B cell (primary cell): ENCODE data around the gene DNAJC1. TPM values are rescaled to one million over a fixed set of nuclear protein-coding genes. Genes with fewer than 3 reads are reported as not detected.

Source experiments
- ATAC-seq: fragments of 200-7000 bp; cut with Tn5 transposase; one replicate; pipeline ENCODE4 v1.10.0; 2021; ENCODE audit warnings: low read depth, mild to moderate bottlenecking, moderate number of reproducible peaks, moderate library complexity
- CTCF ChIA-PET: fragments of 350-600 bp; sonication (Branson Sonifier 250); formaldehyde crosslinking; loops from one replicate; lab custom pipeline; 2021; ENCODE audit warnings: antibody characterized with exemption, inconsistent platforms; lab: Charles Lee
- POLR2A ChIA-PET: fragments of 350-600 bp; sonication (Branson Sonifier 250); formaldehyde crosslinking; loops from one replicate; lab custom pipeline; 2021; ENCODE audit warnings: antibody characterized with exemption; lab: Charles Lee
- DNase-seq: peaks from one replicate; pipeline ENCODE4 v3.0.0; 2013
- H2AFZ ChIP-seq: 2 replicates; pipeline ENCODE4 v1.6.1; 2012; ENCODE audit warnings: mild to moderate bottlenecking, low read depth, low read length; ENCODE audit not compliant: insufficient read depth, poor library complexity, severe bottlenecking
- H3K27ac ChIP-seq, 2 donors: 1 replicate in 1 of 2; 2 replicates in 1 of 2; pipeline ENCODE4 v1.5.1; 2012 to 2013; ENCODE audit warnings: low read length in 2 of 2, mild to moderate bottlenecking in 2 of 2, moderate library complexity in 1 of 2
- H3K27me3 ChIP-seq, 4 experiments: fragments of 200-600 bp in 1 of 4; sonication (generic) in 1 of 4; replicated peaks in 1 of 4; 1 replicate in 2 of 4; 2 replicates in 2 of 4; pipeline versions ENCODE4 v1.6.1 to v1.7.0; 2013 to 2016; ENCODE audit warnings: low read length in 3 of 4, mild to moderate bottlenecking in 2 of 4, mixed read lengths in 1 of 4, moderate library complexity in 1 of 4; ENCODE audit not compliant: insufficient read depth in 4 of 4, control insufficient read depth in 3 of 4; ENCODE audit errors: control extremely low read depth in 1 of 4
- H3K36me3 ChIP-seq, 2 experiments: replicated peaks in 1 of 2; 1 replicate in 1 of 2; 2 replicates in 1 of 2; pipeline versions ENCODE4 v1.6.1 to v1.7.1; 2013; ENCODE audit warnings: low read length in 1 of 2; ENCODE audit not compliant: insufficient read depth in 2 of 2, control insufficient read depth in 1 of 2; ENCODE audit errors: control extremely low read depth in 1 of 2, extremely low read depth in 1 of 2
- H3K4me1 ChIP-seq, 2 donors: fragments of 200-600 bp in 1 of 2; sonication (generic) in 1 of 2; 1 replicate in 1 of 2; 2 replicates in 1 of 2; pipeline versions ENCODE4 v1.5.1 to v1.6.1; 2013 to 2017; ENCODE audit warnings: low read length in 2 of 2; ENCODE audit not compliant: control insufficient read depth in 2 of 2, insufficient read depth in 2 of 2
- H3K4me2 ChIP-seq: replicated peaks from 2 replicates; pipeline ENCODE3; 2012; ENCODE audit warnings: mild to moderate bottlenecking, low read depth, low read length; ENCODE audit not compliant: poor library complexity, severe bottlenecking
- H3K4me3 ChIP-seq, 5 experiments: fragments of 200-600 bp in 1 of 5; sonication (generic) in 1 of 5; 1 replicate in 3 of 5; 2 replicates in 2 of 5; pipeline versions ENCODE4 v1.5.1 to v1.7.0; 2011 to 2016; ENCODE audit warnings: low read length in 4 of 5, mild to moderate bottlenecking in 4 of 5, low read depth in 2 of 5, control low read depth in 1 of 5, moderate library complexity in 1 of 5; ENCODE audit not compliant: insufficient read depth in 1 of 5; ENCODE audit errors: control extremely low read depth in 1 of 5, extremely low read depth in 1 of 5
- H3K79me2 ChIP-seq: fragments of 200-600 bp; sonication (generic); one replicate; pipeline ENCODE4 v1.6.0; 2016; ENCODE audit warnings: low read length; ENCODE audit not compliant: control insufficient read depth, insufficient read depth
- H3K9ac ChIP-seq: fragments of 200-600 bp; sonication (generic); 2 replicates; pipeline ENCODE4 v1.6.1; 2017; ENCODE audit warnings: mild to moderate bottlenecking, low read length, moderate library complexity
- H3K9me3 ChIP-seq, 3 donors: one replicate each; pipeline versions ENCODE4 v1.6.1 to v1.7.1; 2013; ENCODE audit warnings: low read length in 2 of 3; ENCODE audit not compliant: control insufficient read depth in 2 of 3, insufficient read depth in 1 of 3; ENCODE audit errors: control extremely low read depth in 1 of 3
- H4K20me1 ChIP-seq: 2 replicates; pipeline ENCODE4 v1.6.0; 2012; ENCODE audit warnings: mild to moderate bottlenecking, low read length; ENCODE audit not compliant: insufficient read depth, control insufficient read depth, poor library complexity, severe bottlenecking
- H3K27ac Mint-ChIP-seq: one replicate; pipeline ENCODE4 v1.8.0; 2021; ENCODE audit warnings: mixed read lengths
- H3K27me3 Mint-ChIP-seq: one replicate; pipeline ENCODE4 v1.8.0; 2021; ENCODE audit warnings: mixed read lengths
- H3K4me1 Mint-ChIP-seq: one replicate; pipeline ENCODE4 v1.8.0; 2021; ENCODE audit warnings: mixed read lengths
- H3K4me3 Mint-ChIP-seq: one replicate; pipeline ENCODE4 v1.8.0; 2021; ENCODE audit warnings: mixed read lengths
- H3K9me3 Mint-ChIP-seq: one replicate; pipeline ENCODE4 v1.8.0; 2022; ENCODE audit warnings: mixed read lengths; ENCODE audit not compliant: insufficient read depth
- CTCF ChIP-seq: fragments of 200-600 bp; IDR thresholded peaks from one replicate; pipeline ENCODE4 v1.8.0; 2022; ENCODE audit warnings: antibody characterized with exemption, mild to moderate bottlenecking
- EZH2 ChIP-seq: IDR thresholded peaks from 2 replicates; pipeline ENCODE4 v1.6.1; 2012; ENCODE audit warnings: borderline replicate concordance, low read depth, mild to moderate bottlenecking, moderate library complexity, low read length; ENCODE audit not compliant: insufficient read depth, poor library complexity, severe bottlenecking
- WGBS: methylation state at CpG from one replicate; pipeline ENCODE4 v1.1.5; 2013; ENCODE audit warnings: missing lambda C conversion rate; ENCODE audit not compliant: insufficient coverage; 5-methylcytosine and 5-hydroxymethylcytosine counted together
- intact Hi-C: fragments of 100-400 bp; cut with micrococcal nuclease; formaldehyde crosslinking; loops from one replicate; pipeline ENCODE4 v1.10.0; 2022
- polyA plus RNA-seq: library from polyadenylated mRNA; depleted of rRNA; stranded (reverse); fragments of >200 nt; gene quantifications from 2 replicates; pipeline ENCODE4 v1.2.3, GENCODE V29; 2012
- total RNA-seq, 2 donors: library from RNA; stranded (reverse); fragments of 120-200 nt in 1 of 2; gene quantifications; 1 replicate in 1 of 2; 2 replicates in 1 of 2; pipeline versions ENCODE4 v1.2.3 to v1.2.4, GENCODE V29; 2013 to 2022

DNAJC1 gene
- total and polyA plus RNA-seq, 2 donors (not counting 1 experiment from before 2014, with no cell fraction given), result 9.4 to 15.4 TPM

- no peak overlapping the region for H3K27ac Mint-ChIP-seq
- ChIA-PET POLR2A (no interaction called here), CTCF (interaction anchor here (1.2 kb wide), 1 partner anchor 35 kb away, joined by 4 read pairs; no protein-coding TSS in a partner anchor)
- peaks cover 33% of the 10 kb centered on the region for H3K79me2 ChIP-seq
- peaks cover 0 to 4% (median 1%) of the 10 kb centered on the region in 3 donors for H3K9me3 ChIP-seq
- H3K4me3 ChIP-seq, result no peak overlapping the region
- H3K27me3 Mint-ChIP-seq, result no peaks in the 10 kb centered on the region
- H3K27ac ChIP-seq, result no peak overlapping the region
- H4K20me1 ChIP-seq, result no peaks in the 10 kb centered on the region
- no peak overlapping the region for H3K4me2 ChIP-seq
- H3K4me3 Mint-ChIP-seq, result no peak overlapping the region
- H3K9me3 Mint-ChIP-seq, result no peaks in the 10 kb centered on the region
- no CpG with 5 or more reads among the region's 3 CpGs for WGBS
- H3K36me3 ChIP-seq, result no peaks in the 10 kb centered on the region
- DNase-seq, result no peak
- no peaks in the 10 kb centered on the region for H3K27me3 ChIP-seq
- TF ChIP-seq CTCF (no peak), EZH2 (no peak)
- peaks cover 2% of the 10 kb centered on the region for H3K4me1 Mint-ChIP-seq
- H3K9ac ChIP-seq, result no peak overlapping the region
- H2AFZ ChIP-seq, result no peak overlapping the region
- no peak for ATAC-seq
- intact Hi-C loops, result no loop called here
- no peaks in the 10 kb centered on the region for H3K4me1 ChIP-seq
Observed at GRCh38 chr10:21981118-21981517, 22.4 kb downstream of the DNAJC1 start.

- no peak overlapping the region for H3K27ac ChIP-seq
- Mint-ChIP-seq H3K9me3 (no peaks in the 10 kb centered on the region), H3K27ac (no peak overlapping the region), H3K4me1 (peaks cover 2% of the 10 kb centered on the region), H3K4me3 (no peak overlapping the region), H3K27me3 (no peaks in the 10 kb centered on the region)
- no peak overlapping the region for H3K4me3 ChIP-seq
- H3K4me1 ChIP-seq, result no peaks in the 10 kb centered on the region
- H3K4me2 ChIP-seq, result no peak overlapping the region
- DNase-seq (no peak), ATAC-seq (no peak)
- intact Hi-C loops, result no loop called here
- no peaks in the 10 kb centered on the region for H4K20me1 ChIP-seq
- peaks cover 33% of the 10 kb centered on the region for H3K79me2 ChIP-seq
- no peak overlapping the region for H2AFZ ChIP-seq
- TF ChIP-seq EZH2 (no peak), CTCF (no peak)
- no peaks in the 10 kb centered on the region for H3K27me3 ChIP-seq
- H3K9me3 ChIP-seq, result peaks cover 0 to under 1% (median 0%) of the 10 kb centered on the region in 3 donors
- CTCF ChIA-PET, result interaction anchor here (0.6 to 2.0 kb wide), 2 partner anchors 8 to 278 kb away, joined by 3 to 6 read pairs; no protein-coding TSS in a partner anchor
- H3K36me3 ChIP-seq, result no peaks in the 10 kb centered on the region
- no peak overlapping the region for H3K9ac ChIP-seq
- POLR2A ChIA-PET, result no interaction called here
Observed at GRCh38 chr10:21980691-21981090, 22.8 kb downstream of the DNAJC1 start.
